ENCODE data around the gene KXD1. TPM values are rescaled to one million over a fixed set of nuclear protein-coding genes. Genes with fewer than 3 reads are reported as not detected.
"Not testable (repeated sequence)": the region's sequence is repeated elsewhere in the genome, so short reads cannot be mapped to it uniquely, and the experiment has no call there.

Gene KXD1
- total RNA-seq, 1 experiment from 2014 or later = 77.5 TPM

- no peaks in the 10 kb centered on the region for H3K27me3 Mint-ChIP-seq (ENCODE audit: insufficient read depth, unreplicated experiment)
- DNase-seq = peak; percentile 45 to 49
- H3K27me3 ChIP-seq (replicated peaks; ENCODE audit: control insufficient read depth, insufficient read depth, low read length) = no peaks in the 10 kb centered on the region
- no peaks in the 10 kb centered on the region for H3K36me3 ChIP-seq (ENCODE audit: control insufficient read depth, insufficient read depth, low read length)
- TF ChIP-seq, protein P1, sequence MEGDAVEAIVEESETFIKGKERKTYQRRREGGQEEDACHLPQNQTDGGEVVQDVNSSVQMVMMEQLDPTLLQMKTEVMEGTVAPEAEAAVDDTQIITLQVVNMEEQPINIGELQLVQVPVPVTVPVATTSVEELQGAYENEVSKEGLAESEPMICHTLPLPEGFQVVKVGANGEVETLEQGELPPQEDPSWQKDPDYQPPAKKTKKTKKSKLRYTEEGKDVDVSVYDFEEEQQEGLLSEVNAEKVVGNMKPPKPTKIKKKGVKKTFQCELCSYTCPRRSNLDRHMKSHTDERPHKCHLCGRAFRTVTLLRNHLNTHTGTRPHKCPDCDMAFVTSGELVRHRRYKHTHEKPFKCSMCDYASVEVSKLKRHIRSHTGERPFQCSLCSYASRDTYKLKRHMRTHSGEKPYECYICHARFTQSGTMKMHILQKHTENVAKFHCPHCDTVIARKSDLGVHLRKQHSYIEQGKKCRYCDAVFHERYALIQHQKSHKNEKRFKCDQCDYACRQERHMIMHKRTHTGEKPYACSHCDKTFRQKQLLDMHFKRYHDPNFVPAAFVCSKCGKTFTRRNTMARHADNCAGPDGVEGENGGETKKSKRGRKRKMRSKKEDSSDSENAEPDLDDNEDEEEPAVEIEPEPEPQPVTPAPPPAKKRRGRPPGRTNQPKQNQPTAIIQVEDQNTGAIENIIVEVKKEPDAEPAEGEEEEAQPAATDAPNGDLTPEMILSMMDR (IDR thresholded peaks at IDR 0.05; ENCODE audit: insufficient read depth in 1 of 2, low read depth in 1 of 2, low read length in 1 of 2, severe bottlenecking in 1 of 2, unreplicated experiment in 1 of 2) = peak in 1 of 2 experiments; percentile 24
- intact Hi-C loops (cut with micrococcal nuclease; ENCODE audit: unreplicated experiment) = no loop called here
- H3K4me3 ChIP-seq (ENCODE audit: low read depth, low read length) = peak overlapping the region; percentile 89
- TSS peak; percentile 62 for BruUV-seq (replicated peaks)
- H3K36me3 Mint-ChIP-seq (ENCODE audit: insufficient read depth, unreplicated experiment) = peaks cover 18% of the 10 kb centered on the region
- ChIA-PET CTCF (interaction anchor here (0.7 to 1.5 kb wide), 5 partner anchors 9 to 257 kb away, joined by 3 to 6 read pairs (median 5); no protein-coding TSS in a partner anchor), POLR2A (interaction anchor here (1.7 kb wide), 1 partner anchor 33 kb away, joined by 12 read pairs; the partner anchor contains the start of gene KXD1)
- H3K4me3 Mint-ChIP-seq (ENCODE audit: unreplicated experiment) = peak overlapping the region; percentile 82
- no peaks in the 10 kb centered on the region for H3K9me3 Mint-ChIP-seq (ENCODE audit: unreplicated experiment)
- H3K9me3 ChIP-seq = no peaks in the 10 kb centered on the region
- H3K4me1 ChIP-seq = peaks cover 4% of the 10 kb centered on the region; the same call in 1 of the 2 replicates
- peak overlapping the region; percentile 53 for H3K27ac Mint-ChIP-seq (ENCODE audit: unreplicated experiment)
- H3K4me1 Mint-ChIP-seq (ENCODE audit: low read depth, unreplicated experiment) = peaks cover 14% of the 10 kb centered on the region
Observed at GRCh38 chr19:18590273-18591272, 32.9 kb downstream of the KXD1 start.

- no peak for DNase-seq
- Mint-ChIP-seq H3K36me3 (ENCODE audit: insufficient read depth, unreplicated experiment) (peaks cover 18% of the 10 kb centered on the region), H3K27me3 (ENCODE audit: insufficient read depth, unreplicated experiment) (no peaks in the 10 kb centered on the region), H3K27ac (ENCODE audit: unreplicated experiment) (no peak overlapping the region), H3K9me3 (ENCODE audit: unreplicated experiment) (no peaks in the 10 kb centered on the region), H3K4me3 (ENCODE audit: unreplicated experiment) (peak overlapping the region; percentile 82), H3K4me1 (ENCODE audit: low read depth, unreplicated experiment) (peaks cover 14% of the 10 kb centered on the region)
- peaks cover 4% of the 10 kb centered on the region; the same call in 1 of the 2 replicates for H3K4me1 ChIP-seq
- H3K36me3 ChIP-seq (ENCODE audit: control insufficient read depth, insufficient read depth, low read length) = no peaks in the 10 kb centered on the region
- BruUV-seq (replicated peaks) = no TSS peak
- H3K27me3 ChIP-seq (replicated peaks; ENCODE audit: control insufficient read depth, insufficient read depth, low read length) = no peaks in the 10 kb centered on the region
- POLR2A ChIA-PET = no interaction called here
- no peaks in the 10 kb centered on the region for H3K9me3 ChIP-seq
- TF ChIP-seq, protein P1 (IDR thresholded peaks at IDR 0.05; ENCODE audit: insufficient read depth in 1 of 2, low read depth in 1 of 2, low read length in 1 of 2, severe bottlenecking in 1 of 2, unreplicated experiment in 1 of 2) = no peak
- CTCF ChIA-PET = no interaction called here
- H3K4me3 ChIP-seq (ENCODE audit: low read depth, low read length) = no peak overlapping the region
- intact Hi-C loops (cut with micrococcal nuclease; ENCODE audit: unreplicated experiment) = no loop called here
Observed at GRCh38 chr19:18591735-18592385, 34.2 kb downstream of the KXD1 start.

DNA sequence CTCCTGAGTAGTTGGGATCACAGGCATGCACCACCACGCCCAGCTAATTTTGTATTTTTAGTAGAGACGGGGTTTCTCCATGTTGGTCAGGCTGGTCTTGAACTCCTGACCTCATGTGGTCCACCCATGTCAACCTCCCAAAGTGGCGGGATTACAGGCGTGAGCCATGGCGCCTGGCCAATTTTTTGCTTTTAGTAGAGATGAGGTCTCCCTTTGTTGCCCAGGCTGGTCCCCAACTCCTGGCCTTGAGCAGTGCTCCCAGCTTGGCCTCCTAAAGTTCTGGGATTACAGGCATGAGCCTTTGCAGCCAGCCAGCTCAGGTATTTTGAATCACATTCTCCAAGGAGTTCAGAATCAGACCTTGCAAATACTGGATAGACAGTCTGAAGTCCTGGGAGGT, 35.1 kb downstream of the KXD1 start:
- BruUV-seq (replicated peaks); DNase-seq; H3K27me3 Mint-ChIP-seq (ENCODE audit: insufficient read depth, unreplicated experiment); H3K4me3 Mint-ChIP-seq (ENCODE audit: unreplicated experiment); H3K9me3 Mint-ChIP-seq (ENCODE audit: unreplicated experiment); H3K27ac Mint-ChIP-seq (ENCODE audit: unreplicated experiment); POLR2A ChIA-PET; H3K27me3 ChIP-seq (replicated peaks; ENCODE audit: control insufficient read depth, insufficient read depth, low read length); H3K9me3 ChIP-seq; H3K36me3 ChIP-seq (ENCODE audit: control insufficient read depth, insufficient read depth, low read length); H3K4me3 ChIP-seq (ENCODE audit: low read depth, low read length); H3K4me1 ChIP-seq: not testable (repeated sequence)
- intact Hi-C loops (cut with micrococcal nuclease; ENCODE audit: unreplicated experiment) = loop anchor here (1.0 kb wide), 1 partner anchor 14 kb away; the partner anchor contains the start of gene CRLF1
- CTCF ChIA-PET = interaction anchor here (0.7 kb wide), 1 partner anchor 79 kb away, joined by 3 read pairs; no protein-coding TSS in a partner anchor
- peaks cover 12% of the 10 kb centered on the region for H3K4me1 Mint-ChIP-seq (ENCODE audit: low read depth, unreplicated experiment)
- peaks cover 16% of the 10 kb centered on the region for H3K36me3 Mint-ChIP-seq (ENCODE audit: insufficient read depth, unreplicated experiment)

All from Caco-2 (cell line).